Pons (tissue), 1 donor: Measurements from ENCODE around the gene FAM32A.
"Not testable (repeated sequence)": the region's sequence is repeated elsewhere in the genome, so short reads cannot be mapped to it uniquely, and the experiment has no call there.

Experiments used
- DNase-seq: peaks from one replicate; pipeline ENCODE4 v3.0.0-alpha.2; 2016; ENCODE audit warnings: low spot score

FAM32A gene

GRCh38 chr19:16164222-16164890 is 20.9 kb upstream of the FAM32A start:
- no peak for DNase-seq

DNA sequence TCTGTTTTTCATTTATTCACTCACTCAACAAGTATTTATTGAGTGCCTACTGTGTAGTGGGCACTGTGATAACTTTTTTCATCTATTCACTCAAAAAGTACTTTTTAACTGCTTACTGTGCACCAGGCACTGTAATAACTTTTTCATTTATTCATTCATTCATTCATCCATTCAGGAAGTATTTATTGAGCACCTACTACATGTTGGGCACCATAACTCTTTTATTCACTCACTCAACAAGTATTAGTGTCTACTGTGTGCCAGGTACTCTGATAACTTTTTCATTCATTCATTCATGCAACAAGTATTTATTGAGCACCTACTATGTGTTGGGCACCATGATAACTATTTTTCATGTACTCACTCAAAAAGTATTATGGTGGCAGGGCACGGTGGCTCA is 18.8 kb upstream of the FAM32A start:
- DNase-seq: no peak

DNA sequence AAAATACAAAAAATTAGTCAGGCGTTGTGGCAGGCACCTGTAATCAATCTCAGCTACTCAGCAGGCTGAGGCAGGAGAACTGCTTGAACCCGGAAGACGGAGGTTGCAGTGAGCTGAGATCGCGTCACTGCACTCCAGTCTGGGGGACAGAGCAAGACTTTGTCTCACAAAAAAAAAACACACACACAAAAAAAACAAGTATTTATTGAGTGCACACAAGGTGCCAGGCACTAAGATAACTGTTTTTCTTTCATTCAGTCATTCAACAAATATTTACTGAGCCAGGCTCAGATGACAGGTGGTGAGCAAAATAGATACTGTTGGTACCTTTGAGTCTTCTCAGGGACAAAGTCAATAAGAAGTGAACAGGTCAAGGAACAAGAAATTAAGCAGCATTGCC is 18.2 kb upstream of the FAM32A start:
- no peak for DNase-seq

- DNase-seq: peak; percentile 17
Observed at GRCh38 chr19:16168465-16169081, 16.6 kb upstream of the FAM32A start.

DNA sequence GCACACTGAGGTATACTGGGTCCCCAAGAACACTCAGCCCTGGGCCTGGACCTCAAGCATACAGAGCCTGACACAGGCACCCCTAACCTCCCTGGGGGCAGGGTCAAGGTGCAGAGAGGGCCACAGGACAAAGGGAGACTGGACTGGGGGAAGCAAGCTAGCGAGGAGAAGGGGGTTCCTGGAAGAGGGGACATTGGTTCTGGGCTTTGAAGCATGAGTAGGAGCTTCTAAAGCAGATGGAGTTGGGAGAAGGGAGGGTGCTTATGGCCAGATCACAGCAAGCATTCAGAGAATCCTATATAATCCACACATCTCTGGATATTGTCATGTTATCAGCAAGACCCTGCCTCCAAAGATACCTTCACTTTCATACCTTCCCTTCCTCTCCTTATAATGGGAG is 15.1 kb upstream of the FAM32A start:
- DNase-seq: no peak

- no peak for DNase-seq
Observed at GRCh38 chr19:16175954-16176353, 9.3 kb upstream of the FAM32A start.

DNA sequence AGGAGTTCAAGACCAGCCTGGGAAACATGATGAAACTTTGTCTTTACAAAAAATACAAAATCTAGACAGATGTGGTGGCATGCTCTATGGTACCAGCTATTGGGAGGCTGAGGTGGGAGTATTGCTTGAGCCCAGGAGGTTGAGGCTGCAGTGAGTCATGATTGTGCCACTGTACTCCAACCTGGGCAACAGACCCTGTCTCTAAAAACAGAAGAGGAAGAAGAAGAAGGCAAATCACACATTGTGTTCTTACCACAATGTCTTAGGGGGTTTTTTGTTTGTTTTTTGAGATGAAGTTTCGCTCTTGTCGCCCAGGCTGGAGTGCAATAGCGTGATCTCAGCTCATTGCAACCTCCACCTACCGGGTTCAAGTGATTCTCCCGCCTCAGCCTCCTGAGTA is 6.3 kb upstream of the FAM32A start:
- not testable (repeated sequence) for DNase-seq

- DNase-seq: no peak
Observed at GRCh38 chr19:16180611-16181010, 4.6 kb upstream of the FAM32A start.

- DNase-seq: no peak
Observed at GRCh38 chr19:16184665-16185122, 516 bp upstream of the FAM32A start.

DNA sequence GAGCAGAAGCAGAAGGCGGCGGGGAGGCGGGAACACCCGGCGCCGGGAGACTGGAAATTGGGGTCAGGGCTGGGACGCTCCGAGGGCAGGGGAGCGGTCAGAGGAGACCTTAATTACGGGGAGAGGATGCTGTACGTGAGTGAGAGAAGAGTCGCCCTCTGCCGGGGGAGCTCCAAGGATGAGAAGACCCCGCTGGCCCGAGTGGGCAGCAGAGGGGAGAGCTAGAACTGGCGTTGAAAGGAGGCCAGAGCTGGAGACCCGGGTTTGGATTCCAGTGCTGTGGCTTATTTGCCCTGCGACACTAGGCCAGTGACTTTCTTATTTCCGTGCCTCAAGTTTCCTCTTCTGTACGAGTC is 536 bp downstream of the FAM32A start:
- no peak for DNase-seq

DNA sequence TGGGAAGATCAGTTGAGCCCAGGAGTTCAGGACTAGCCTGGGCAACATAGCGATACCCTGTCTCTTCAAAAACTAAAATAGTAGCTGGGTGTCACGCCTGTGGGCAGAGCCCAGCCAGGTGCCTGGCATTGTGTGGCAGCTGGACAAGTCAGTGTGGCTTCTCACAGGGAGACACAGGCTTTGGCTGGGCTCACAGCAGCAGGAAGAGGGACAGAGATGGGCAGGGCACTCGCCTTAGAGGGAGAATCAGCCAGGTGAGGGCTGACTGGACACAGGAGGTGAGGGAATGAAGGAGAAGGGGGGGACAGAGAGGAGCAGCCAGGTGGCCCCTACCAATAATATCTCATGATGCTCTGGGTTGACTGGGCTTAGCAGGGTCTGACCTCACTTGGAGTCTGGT is 3.3 kb downstream of the FAM32A start:
- no peak for DNase-seq

- no peak for DNase-seq
Observed at GRCh38 chr19:16190198-16190597, 5.0 kb downstream of the FAM32A start.

GRCh38 chr19:16190736-16191135 is 5.5 kb downstream of the FAM32A start:
- no peak for DNase-seq

- DNase-seq: no peak
Observed at GRCh38 chr19:16191216-16191908, 6.2 kb downstream of the FAM32A start.

- DNase-seq: no peak
Observed at GRCh38 chr19:16193466-16193865, 8.3 kb downstream of the FAM32A start.

- no peak for DNase-seq
Observed at GRCh38 chr19:16197188-16197621, 12.0 kb downstream of the FAM32A start.

GRCh38 chr19:16197622-16198369 is 12.6 kb downstream of the FAM32A start, which contains the start of gene AP1M1:
TSS of gene AP1M1 (plus strand) at chr19:16197911. CDS start at chr19:16198027, 116 bp downstream.
- DNase-seq: peak; percentile 97

DNA sequence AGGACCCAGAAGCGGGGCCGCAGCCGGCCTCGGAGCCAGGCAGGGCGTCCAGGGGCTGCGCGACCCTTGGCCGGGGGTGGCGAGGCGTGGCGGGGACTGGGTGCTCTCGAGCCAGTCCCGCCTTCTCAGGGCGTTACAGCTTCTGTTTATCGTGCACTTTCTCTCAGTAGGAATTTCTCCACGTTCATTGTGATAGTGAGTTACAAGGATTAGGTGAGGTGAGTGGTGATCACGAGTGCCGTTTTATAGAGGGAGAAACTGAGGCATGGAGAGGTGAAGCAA is 13.1 kb downstream of the FAM32A start:
- no peak for DNase-seq

- no peak for DNase-seq
Observed at GRCh38 chr19:16199275-16199932, 14.2 kb downstream of the FAM32A start.

DNA sequence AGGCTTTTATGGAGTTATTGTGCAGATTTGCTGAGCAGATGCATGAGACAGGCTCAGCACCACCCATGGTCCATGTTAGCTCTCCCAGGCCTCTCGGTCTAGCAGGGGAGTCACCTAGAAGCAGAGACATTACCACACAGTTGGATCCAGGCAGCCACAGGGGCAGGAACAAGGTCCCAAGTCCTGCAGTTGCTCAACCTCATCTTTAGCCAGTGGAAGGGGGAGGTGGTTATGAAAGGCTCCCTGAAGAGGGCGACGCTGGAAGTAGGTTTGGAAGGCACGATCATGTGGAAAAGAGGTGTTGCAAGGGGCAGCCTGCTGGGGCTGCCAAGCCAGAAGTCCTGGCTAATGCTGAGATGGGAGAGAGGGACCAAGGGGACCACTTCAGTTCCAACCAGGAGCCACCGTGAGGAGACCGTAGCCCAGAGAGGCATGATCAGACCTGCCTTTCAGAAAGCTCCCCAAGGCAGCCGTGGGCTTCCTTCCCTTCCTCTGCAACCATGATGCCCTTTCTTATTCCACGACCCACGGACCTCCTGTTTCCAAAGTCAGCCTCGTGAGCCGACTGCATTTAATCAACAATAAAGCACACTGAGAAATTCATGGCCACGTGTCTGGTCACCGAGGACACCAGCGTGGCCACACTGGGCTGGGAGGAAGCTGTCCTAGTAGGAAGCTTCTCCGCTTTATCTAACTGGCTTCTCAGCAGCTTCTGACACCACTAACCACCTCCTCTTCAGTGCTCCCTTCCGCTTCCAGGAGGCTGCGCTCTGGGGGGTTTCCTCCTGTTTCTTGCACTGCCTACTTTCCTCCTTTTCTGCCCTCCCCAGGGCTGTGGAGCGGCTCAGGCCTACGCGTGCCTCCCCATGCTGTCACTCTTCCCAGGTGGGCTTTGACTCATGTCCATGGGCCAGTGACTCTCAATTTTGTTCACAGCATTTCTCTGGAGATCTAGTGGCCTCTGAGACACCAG is 15.1 kb downstream of the FAM32A start:
- DNase-seq: no peak

DNA sequence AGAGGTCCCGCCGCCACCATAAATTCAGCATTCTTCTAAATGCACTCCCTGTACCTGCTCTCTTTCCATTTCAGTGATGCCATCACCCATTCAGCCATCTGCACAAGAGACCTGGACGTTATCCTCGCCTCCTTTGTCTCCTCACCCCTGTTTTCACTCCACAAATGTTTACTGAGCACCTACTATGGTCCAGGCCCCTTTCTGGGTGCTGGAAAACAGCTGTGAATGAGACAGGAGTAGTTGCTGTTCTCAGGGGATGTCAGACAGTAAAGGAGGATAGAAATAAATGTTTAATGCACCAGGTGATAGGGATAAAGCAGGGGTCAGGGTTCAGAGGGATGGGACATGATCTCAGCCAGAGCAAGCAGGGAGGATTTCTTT is 15.8 kb downstream of the FAM32A start:
- DNase-seq: no peak
